A549 (cell line): ENCODE data around the gene STAG2. TPM values are rescaled to one million over a fixed set of nuclear protein-coding genes. Genes with fewer than 3 reads are reported as not detected.
"Not testable (repeated sequence)": the region's sequence is repeated elsewhere in the genome, so short reads cannot be mapped to it uniquely, and the experiment has no call there.

ENCODE experiments used
- ATAC-seq, 2 experiments: fragments of 200-7000 bp in 1 of 2; fragments of >200 bp in 1 of 2; cut with Nextera tagmentation in 1 of 2; cut with Tn5 transposase in 1 of 2; 3 replicates each; pipeline versions ENCODE4 v1.8.0 to v1.9.1; 2018 to 2020; ENCODE audit warnings: mild to moderate bottlenecking in 1 of 2, moderate library complexity in 1 of 2
- CTCF ChIA-PET: fragments of 300-600 bp; sonication (Branson Sonifier 250); formaldehyde crosslinking; extraction: SDS; loops from one replicate; lab custom pipeline; 2021; ENCODE audit warnings: antibody characterized with exemption, inconsistent platforms; lab: Yijun Ruan, JAX
- POLR2A ChIA-PET: fragments of 350-600 bp; formaldehyde crosslinking; extraction: SDS; loops from one replicate; lab custom pipeline; 2021; ENCODE audit warnings: antibody characterized with exemption, inconsistent platforms; lab: Yijun Ruan, JAX
- DNase-seq, 2 experiments: peaks; one replicate each; pipeline versions ENCODE4 v3.0.0 to v3.0.0-alpha.2; 2011 to 2016; ENCODE audit warnings: low read depth in 1 of 2, low spot score in 1 of 2
- FAIRE-seq: peaks from 2 replicates; lab custom pipeline; 2011; peaks lifted over from hg19 to GRCh38; lab: Jason Lieb, UNC
- H3K27ac ChIP-seq, 2 experiments: fragments of >200 bp; sonication (Bioruptor Twin); formaldehyde crosslinking; 3 replicates each; pipeline ENCODE4 v1.5.1; 2016 to 2017
- H3K4me1 ChIP-seq: fragments of >200 bp; sonication (Bioruptor Twin); formaldehyde crosslinking; 3 replicates; pipeline ENCODE4 v1.6.1; 2016
- H3K4me2 ChIP-seq: fragments of >200 bp; sonication (Bioruptor Twin); formaldehyde crosslinking; 3 replicates; pipeline ENCODE4 v1.6.1; 2016
- H3K4me3 ChIP-seq: fragments of >200 bp; sonication (Bioruptor Twin); formaldehyde crosslinking; 3 replicates; pipeline ENCODE4 v1.5.1; 2016
- H3K9me3 ChIP-seq: fragments of >200 bp; sonication (Bioruptor Twin); formaldehyde crosslinking; 3 replicates; pipeline ENCODE4 v1.6.1; 2016
- CHD2 ChIP-seq: fragments of 150-350 bp; IDR thresholded peaks from 2 replicates; pipeline ENCODE4 v1.6.1; 2014; ENCODE audit warnings: low read length; ENCODE audit not compliant: partially characterized antibody
- E2F6 ChIP-seq: IDR thresholded peaks from 2 replicates; pipeline ENCODE4 v1.6.1; 2012; ENCODE audit warnings: low read depth, borderline replicate concordance
- EHF ChIP-seq: fragments of 250-450 bp; sonication (Bioruptor Pico); IDR thresholded peaks from 2 replicates; pipeline ENCODE4 v1.5.0; 2020; ENCODE audit warnings: mild to moderate bottlenecking
- EP300 ChIP-seq, 2 experiments: fragments of >200 bp; sonication (Bioruptor Twin); formaldehyde crosslinking; IDR thresholded peaks; 2 replicates in 1 of 2; 3 replicates in 1 of 2; pipeline ENCODE4 v1.6.1; 2016 to 2017
- FOXS1 ChIP-seq: fragments of 250-450 bp; sonication (Bioruptor Pico); IDR thresholded peaks from 2 replicates; pipeline ENCODE4 v1.5.0; 2020; ENCODE audit warnings: mild to moderate bottlenecking, moderate library complexity
- GATA3 ChIP-seq: IDR thresholded peaks from 2 replicates; pipeline ENCODE4 v1.6.1; 2012; ENCODE audit warnings: borderline replicate concordance
- HDAC2 ChIP-seq: fragments of 200-600 bp; sonication (generic); IDR thresholded peaks from 2 replicates; pipeline ENCODE4 v1.6.1; 2016
- HOXA7 ChIP-seq: fragments of 250-450 bp; sonication (Bioruptor Pico); IDR thresholded peaks from 2 replicates; pipeline ENCODE4 v1.5.0; 2020; ENCODE audit warnings: mild to moderate bottlenecking, moderate library complexity
- HOXB13 ChIP-seq: fragments of 250-450 bp; sonication (Bioruptor Pico); IDR thresholded peaks from 2 replicates; pipeline ENCODE4 v1.5.0; 2020; ENCODE audit warnings: low read depth, mild to moderate bottlenecking, moderate library complexity
- JUNB ChIP-seq: fragments of >200 bp; sonication (Bioruptor Twin); formaldehyde crosslinking; IDR thresholded peaks from 2 replicates; pipeline ENCODE4 v1.6.1; 2016
- KDM5A ChIP-seq: fragments of 200-600 bp; sonication (generic); IDR thresholded peaks from 2 replicates; pipeline ENCODE4 v1.6.1; 2016; ENCODE audit warnings: antibody characterized with exemption, mild to moderate bottlenecking
- MAFK ChIP-seq: fragments of 450-650 bp; IDR thresholded peaks from 2 replicates; pipeline ENCODE4 v1.6.1; 2014; ENCODE audit not compliant: partially characterized antibody
- MAZ ChIP-seq: fragments of 150-350 bp; IDR thresholded peaks from 2 replicates; pipeline ENCODE4 v1.6.1; 2014; ENCODE audit warnings: antibody characterized with exemption, low read depth, low read length, borderline replicate concordance
- MYC ChIP-seq: IDR thresholded peaks from 2 replicates; pipeline ENCODE4 v1.6.1; 2012; ENCODE audit warnings: mild to moderate bottlenecking, inconsistent platforms, low read length, improper control_type of control experiment, borderline replicate concordance
- PHF8 ChIP-seq: fragments of 200-600 bp; sonication (generic); IDR thresholded peaks from 2 replicates; pipeline ENCODE4 v1.6.1; 2016; ENCODE audit warnings: low read depth, mild to moderate bottlenecking, antibody characterized with exemption, moderate library complexity, borderline replicate concordance
- POLR2A ChIP-seq: IDR thresholded peaks from 2 replicates; pipeline ENCODE4 v1.6.1; 2012; ENCODE audit warnings: mild to moderate bottlenecking, low read length
- RARB ChIP-seq: fragments of 250-450 bp; sonication (Bioruptor Pico); IDR thresholded peaks from 2 replicates; pipeline ENCODE4 v1.8.0; 2021; ENCODE audit warnings: mild to moderate bottlenecking, moderate library complexity
- RCOR1 ChIP-seq: fragments of 150-350 bp; IDR thresholded peaks from 2 replicates; pipeline ENCODE4 v1.6.1; 2014; ENCODE audit warnings: antibody characterized with exemption, low read length, low read depth
- REST ChIP-seq: fragments of 200-600 bp; sonication (generic); IDR thresholded peaks from 2 replicates; pipeline ENCODE4 v1.6.1; 2016; ENCODE audit warnings: antibody characterized with exemption, mild to moderate bottlenecking, moderate library complexity
- SREBF2 ChIP-seq: fragments of 450-650 bp; IDR thresholded peaks from 2 replicates; pipeline ENCODE4 v1.6.1; 2014; ENCODE audit warnings: mild to moderate bottlenecking, moderate library complexity
- TFCP2L1 ChIP-seq: fragments of 250-450 bp; sonication (Bioruptor Pico); IDR thresholded peaks from 2 replicates; pipeline ENCODE4 v1.5.0; 2021; ENCODE audit warnings: mild to moderate bottlenecking
- TP53 ChIP-seq: fragments of 250-450 bp; sonication (Bioruptor Pico); IDR thresholded peaks from 2 replicates; pipeline ENCODE4 v1.5.0; 2021; ENCODE audit warnings: mild to moderate bottlenecking, moderate library complexity
- ZC3H11A ChIP-seq: fragments of 450-650 bp; IDR thresholded peaks from 2 replicates; pipeline ENCODE4 v1.6.1; 2014; ENCODE audit warnings: antibody characterized with exemption, mild to moderate bottlenecking
- ZFP36 ChIP-seq: fragments of 450-650 bp; IDR thresholded peaks from 2 replicates; pipeline ENCODE4 v1.6.1; 2014; ENCODE audit warnings: borderline replicate concordance; ENCODE audit not compliant: partially characterized antibody
- ZNF302 ChIP-seq: fragments of 250-450 bp; sonication (Bioruptor Pico); IDR thresholded peaks from 2 replicates; pipeline ENCODE4 v1.9.0; 2021; ENCODE audit warnings: inconsistent platforms, mild to moderate bottlenecking, moderate library complexity
- ZSCAN20 ChIP-seq: fragments of 250-450 bp; sonication (Bioruptor Pico); IDR thresholded peaks from 2 replicates; pipeline ENCODE4 v1.8.0; 2022; ENCODE audit warnings: mild to moderate bottlenecking, moderate library complexity
- WGBS: methylation state at CpG from one replicate; pipeline ENCODE4 v1.1.6; 2017; ENCODE audit errors: missing lambda C conversion rate; 5-methylcytosine and 5-hydroxymethylcytosine counted together
- polyA plus RNA-seq, 4 experiments: library from polyadenylated mRNA; depleted of rRNA in 3 of 4; stranded (reverse); fragments of >200 nt; fragmentation: RNase III in 1 of 4; extraction: RNeasy Plus Mini Kit Qiagen cat#74134 plus additional on column Dnase treatment in 1 of 4; gene quantifications; 2 replicates in 3 of 4; 3 replicates in 1 of 4; pipeline ENCODE4 v1.2.3, GENCODE V29; 2011 to 2017

Gene STAG2
- polyA plus RNA-seq, 2 of the 4 experiments (the other 2 are of a cell fraction): 49.5 to 92.8 TPM

GRCh38 chrX:124042042-124042441 lies 80.5 kb downstream of the STAG2 start:
- DNase-seq (no peak), ATAC-seq (no peak), FAIRE-seq (no peak)
- Histone ChIP-seq H3K27ac (no peak overlapping the region), H3K4me1 (no peaks in the 10 kb centered on the region), H3K4me3 (no peak overlapping the region)
- POLR2A ChIA-PET: no interaction called here
- 83% methylated on average over 1 of the region's 1 CpG for WGBS
- CTCF ChIA-PET: no interaction called here
- TF ChIP-seq EHF (CRISPR knock-in tag): no peak
- no peak for TF ChIP-seq E2F6
- TF ChIP-seq MYC: no peak
- no peak for TF ChIP-seq TFCP2L1 (CRISPR knock-in tag)
- no peak for TF ChIP-seq EP300 (IDR thresholded peaks at IDR 0.05)
- no peak for TF ChIP-seq ZFP36
- no peak for TF ChIP-seq ZSCAN20
- TF ChIP-seq ZNF302 (CRISPR knock-in tag): no peak
- TF ChIP-seq, all 56 proteins: peak for 0
- H3K4me2 ChIP-seq: no peak overlapping the region
- H3K9me3 ChIP-seq: no peaks in the 10 kb centered on the region

- POLR2A ChIA-PET: no interaction called here
- no peak for FAIRE-seq
- Histone ChIP-seq H3K4me2 (no peak overlapping the region), H3K4me1 (no peaks in the 10 kb centered on the region)
- no peak for TF ChIP-seq POLR2A
- TF ChIP-seq KDM5A: no peak
- no peak for TF ChIP-seq MAFK
- no peak for TF ChIP-seq REST
- no peak for TF ChIP-seq HDAC2
- TF ChIP-seq ZNF302 (CRISPR knock-in tag): no peak
- no peak for TF ChIP-seq JUNB
- no peak for TF ChIP-seq PHF8
- TF ChIP-seq MAZ: no peak
- TF ChIP-seq GATA3: no peak
- TF ChIP-seq, all 56 proteins: peak for 0
- H3K9me3 ChIP-seq: no peaks in the 10 kb centered on the region
- ATAC-seq (no peak), DNase-seq (no peak)
- CTCF ChIA-PET: no interaction called here
- no peak overlapping the region for H3K27ac ChIP-seq
- 71% methylated on average over 4 of the region's 4 CpGs for WGBS
- H3K4me3 ChIP-seq: no peak overlapping the region
Measured at GRCh38 chrX:124045109-124045508, 83.6 kb downstream of the STAG2 start.

GRCh38 chrX:124084417-124084816 lies 122.9 kb downstream of the STAG2 start:
- H3K4me3 ChIP-seq, H3K4me1 ChIP-seq, ATAC-seq, CTCF ChIA-PET, FAIRE-seq, H3K9me3 ChIP-seq, H3K4me2 ChIP-seq, POLR2A ChIA-PET, DNase-seq, H3K27ac ChIP-seq: not testable (repeated sequence)
- WGBS: 96% methylated on average over 5 of the region's 6 CpGs

GRCh38 chrX:124085063-124085462 lies 123.6 kb downstream of the STAG2 start:
- no peaks in the 10 kb centered on the region for H3K9me3 ChIP-seq
- 91% methylated on average over 2 of the region's 2 CpGs for WGBS
- CTCF ChIA-PET: no interaction called here
- H3K4me2 ChIP-seq: no peak overlapping the region
- no peak overlapping the region for H3K27ac ChIP-seq
- DNase-seq: no peak
- ATAC-seq: no peak
- POLR2A ChIA-PET: no interaction called here
- H3K4me3 ChIP-seq: no peak overlapping the region
- no peaks in the 10 kb centered on the region for H3K4me1 ChIP-seq
- no peak for FAIRE-seq
- no peak for TF ChIP-seq SREBF2
- TF ChIP-seq ZC3H11A: no peak
- TF ChIP-seq RCOR1: no peak
- no peak for TF ChIP-seq REST
- TF ChIP-seq RARB (CRISPR knock-in tag): no peak
- TF ChIP-seq TFCP2L1 (CRISPR knock-in tag): no peak
- no peak for TF ChIP-seq CHD2
- TF ChIP-seq HOXA7 (CRISPR knock-in tag): no peak
- TF ChIP-seq TP53 (CRISPR knock-in tag): no peak
- TF ChIP-seq MYC: no peak
- no peak for TF ChIP-seq HOXB13 (CRISPR knock-in tag)
- no peak for TF ChIP-seq EHF (CRISPR knock-in tag)
- no peak for TF ChIP-seq FOXS1 (CRISPR knock-in tag)
- no peak for TF ChIP-seq JUNB
